HepG2 (cell line): Measurements from ENCODE around the gene GINS3. TPM values are rescaled to one million over a fixed set of nuclear protein-coding genes. Genes with fewer than 3 reads are reported as not detected.

Experiments
- ATAC-seq: fragments of 200-7000 bp; cut with Tn5 transposase; 3 replicates; pipeline ENCODE4 v1.9.1; 2020; ENCODE audit warnings: mild to moderate bottlenecking, moderate library complexity
- BruUV-seq: library from RNA; stranded (reverse); fragments of 400-500 nt; replicated peaks from 2 replicates; lab custom pipeline; 2021; lab: Mats Ljungman, UMichigan
- CTCF ChIA-PET: fragments of 300-600 bp; formaldehyde crosslinking; extraction: SDS; loops from one replicate; lab custom pipeline; 2021; ENCODE audit warnings: low total read pairs, inconsistent platforms, low intra/inter-chr PET ratio; lab: Yijun Ruan, JAX
- POLR2A ChIA-PET: fragments of 350-600 bp; sonication (Branson Sonifier 250); formaldehyde crosslinking; loops from one replicate; lab custom pipeline; 2020; ENCODE audit warnings: antibody characterized with exemption, inconsistent platforms; lab: Yijun Ruan, JAX
- DNase-seq: peaks from one replicate; pipeline ENCODE4 v3.0.0-alpha.2; 2015; ENCODE audit warnings: low spot score
- FAIRE-seq: peaks from 3 replicates; lab custom pipeline; 2011; peaks lifted over from hg19 to GRCh38; lab: Jason Lieb, UNC
- H2AFZ ChIP-seq: one replicate; pipeline ENCODE4 v1.6.1; 2011; ENCODE audit warnings: low read length, inconsistent platforms
- H3K27ac ChIP-seq: fragments of 300-600 bp; 3 replicates; pipeline ENCODE4 v1.8.0; 2011; ENCODE audit warnings: mixed run types, mild to moderate bottlenecking, mixed read lengths, low read length, inconsistent platforms; ENCODE audit not compliant: insufficient read depth; ENCODE audit errors: extremely low read length
- H3K27me3 ChIP-seq, 2 experiments: fragments of 200-600 bp in 1 of 2; 2 replicates in 1 of 2; 3 replicates in 1 of 2; pipeline versions ENCODE4 v1.6.0 to v1.8.0; 2011; ENCODE audit warnings: low read length in 2 of 2, mild to moderate bottlenecking in 2 of 2, moderate library complexity in 2 of 2, inconsistent platforms in 1 of 2; ENCODE audit not compliant: insufficient read depth in 2 of 2, control insufficient read depth in 1 of 2
- H3K36me3 ChIP-seq, 2 experiments: fragments of 200-600 bp in 1 of 2; replicated peaks in 1 of 2; 2 replicates in 1 of 2; 3 replicates in 1 of 2; pipeline versions ENCODE4 v1.5.1 to v1.8.0; 2011; ENCODE audit warnings: low read length in 2 of 2, inconsistent platforms in 1 of 2; ENCODE audit not compliant: insufficient read depth in 2 of 2, control insufficient read depth in 1 of 2
- H3K4me1 ChIP-seq: 2 replicates; pipeline ENCODE4 v1.5.1; 2012; ENCODE audit warnings: low read length, inconsistent platforms; ENCODE audit not compliant: insufficient read depth
- H3K4me2 ChIP-seq: 2 replicates; pipeline ENCODE4 v1.6.0; 2011; ENCODE audit warnings: low read depth, low read length, inconsistent platforms
- H3K4me3 ChIP-seq, 3 experiments: fragments of 200-600 bp in 1 of 3; sonication (generic), shearing (Covaris generic) in 1 of 3; replicated peaks in 1 of 3; 2 replicates each; pipeline ENCODE4 v1.5.1; 2011 to 2016; ENCODE audit warnings: low read length in 3 of 3, inconsistent platforms in 2 of 3, low read depth in 2 of 3, mild to moderate bottlenecking in 2 of 3, control low read depth in 1 of 3, mixed read lengths in 1 of 3; ENCODE audit not compliant: insufficient read depth in 1 of 3
- H3K79me2 ChIP-seq: one replicate; pipeline ENCODE4 v1.6.1; 2011; ENCODE audit warnings: low read length, inconsistent platforms; ENCODE audit not compliant: insufficient read depth
- H3K9ac ChIP-seq: 2 replicates; pipeline ENCODE4 v1.6.0; 2011; ENCODE audit warnings: mild to moderate bottlenecking, low read depth, low read length, inconsistent platforms; ENCODE audit not compliant: insufficient read depth
- H3K9me3 ChIP-seq: 2 replicates; pipeline ENCODE4 v1.5.1; 2012; ENCODE audit warnings: mild to moderate bottlenecking, low read length
- H4K20me1 ChIP-seq: 2 replicates; pipeline ENCODE4 v1.6.0; 2011; ENCODE audit warnings: inconsistent platforms, mild to moderate bottlenecking, low read length, moderate library complexity; ENCODE audit not compliant: insufficient read depth
- GATAD2A ChIP-seq: IDR thresholded peaks from 2 replicates; pipeline ENCODE4 v1.6.1; 2016
- HNRNPLL ChIP-seq: fragments of 200-400 bp; formaldehyde crosslinking; IDR thresholded peaks from 2 replicates; pipeline ENCODE4 v1.6.1; 2017; ENCODE audit warnings: mild to moderate bottlenecking, low read depth, low read length; ENCODE audit not compliant: poor library complexity, severe bottlenecking
- JARID2 ChIP-seq: sonication (generic); formaldehyde crosslinking; IDR thresholded peaks from 2 replicates; pipeline ENCODE4 v1.8.1; 2023; ENCODE audit warnings: missing genetic modification reagents, inconsistent platforms; ENCODE audit not compliant: insufficient replicate concordance
- ZBTB46 ChIP-seq: sonication (generic); formaldehyde crosslinking; IDR thresholded peaks from 2 replicates; pipeline ENCODE4 v1.4.0; 2020; ENCODE audit warnings: mild to moderate bottlenecking, missing genetic modification reagents, borderline replicate concordance
- ZNF629 ChIP-seq: sonication (generic); formaldehyde crosslinking; conservative IDR thresholded peaks from 2 replicates; pipeline ENCODE4 v1.5.0; 2020; ENCODE audit warnings: missing genetic modification reagents
- ZNF740 ChIP-seq: sonication (generic); formaldehyde crosslinking; IDR thresholded peaks from 2 replicates; pipeline ENCODE4 v1.4.0; 2020; ENCODE audit warnings: missing genetic modification reagents
- WGBS: methylation state at CpG from one replicate; pipeline ENCODE4 v1.1.6; 2017; ENCODE audit warnings: low lambda C conversion rate; 5-methylcytosine and 5-hydroxymethylcytosine counted together
- in situ Hi-C: cut with HindIII; loops from 2 replicates; pipeline ENCODE4 v1.10.0; 2017; ENCODE audit warnings: low pct_unique_long_range_greater_than_20kb; ENCODE audit not compliant: extremely low pct_ligation_motif_present
- intact Hi-C: fragments of 100-400 bp; cut with micrococcal nuclease; formaldehyde crosslinking; loops from one replicate; pipeline ENCODE4 v1.10.0; 2022; ENCODE audit not compliant: unreplicated experiment
- polyA plus RNA-seq, 8 experiments: library from polyadenylated mRNA; depleted of rRNA in 3 of 8; stranded (reverse) in 7 of 8; unstranded in 1 of 8; fragments of >200 nt; fragmentation: Illumina TruSeq in 4 of 8; extraction: Trizol in 4 of 8; gene quantifications; 2 replicates each; pipeline versions ENCODE4 v1.2.1 to v1.2.3, GENCODE V29; 2011 to 2016; ENCODE audit warnings: low read depth in 4 of 8, missing spikeins in 1 of 8, mixed read lengths in 1 of 8; ENCODE audit not compliant: insufficient read depth in 1 of 8
- total RNA-seq, 5 experiments: library from RNA; depleted of rRNA; stranded (reverse); fragments of >200 nt; fragmentation: Illumina TruSeq; extraction: Trizol; gene quantifications; 2 replicates each; pipeline ENCODE4 v1.2.3, GENCODE V29; 2016; ENCODE audit warnings: low read depth in 1 of 5

GINS3 gene
- total and polyA plus RNA-seq, 2 of the 13 experiments (the other 11 are each of a cell fraction or from before 2014, with no cell fraction given): 6.5 to 19.3 TPM

GRCh38 chr16:58449306-58449705 lies 57.0 kb downstream of the GINS3 start:
- FAIRE-seq: no peak
- no peaks in the 10 kb centered on the region for H3K27me3 ChIP-seq

More at GRCh38 chr16:58449306-58449705, 57.0 kb downstream of the GINS3 start:
- TF ChIP-seq ZNF629: peak; percentile 83
- TF ChIP-seq ZNF740 (CRISPR knock-in tag): no peak
- no peak for TF ChIP-seq JARID2 (CRISPR knock-in tag)
- TF ChIP-seq ZBTB46 (CRISPR knock-in tag): no peak
- TF ChIP-seq GATAD2A (CRISPR knock-in tag): no peak
- TF ChIP-seq HNRNPLL: no peak
- DNase-seq (no peak), ATAC-seq (no peak)
- Histone ChIP-seq H3K9ac (no peak overlapping the region), H4K20me1 (no peaks in the 10 kb centered on the region), H3K36me3 (no peaks in the 10 kb centered on the region), H3K4me1 (peaks cover 38% of the 10 kb centered on the region), H3K4me3 (no peak overlapping the region), H3K4me2 (no peak overlapping the region), H3K9me3 (no peaks in the 10 kb centered on the region), H3K27ac (no peak overlapping the region), H2AFZ (no peak overlapping the region), H3K79me2 (no peaks in the 10 kb centered on the region)
- WGBS: 29% methylated on average over 4 of the region's 4 CpGs
- ChIA-PET CTCF (no interaction called here), POLR2A (no interaction called here)
- intact Hi-C loops: no loop called here
- in situ Hi-C loops: no loop called here
- no TSS peak for BruUV-seq
